IMR-90 (cell line): ENCODE results near the gene TOPORS. TPM values are rescaled to one million over a fixed set of nuclear protein-coding genes. Genes with fewer than 3 reads are reported as not detected.

Source experiments
- ATAC-seq: fragments of 200-7000 bp; cut with Tn5 transposase; 2 replicates; pipeline ENCODE4 v1.9.1; 2020; ENCODE audit warnings: low read depth, mild to moderate bottlenecking, moderate library complexity
- BruUV-seq: library from RNA; stranded (reverse); fragments of 400-500 nt; replicated peaks from 2 replicates; lab custom pipeline; 2021; lab: Mats Ljungman, UMichigan
- CTCF ChIA-PET: fragments of 300-600 bp; formaldehyde crosslinking; extraction: SDS; loops from one replicate; lab custom pipeline; 2021; ENCODE audit warnings: antibody characterized with exemption; lab: Yijun Ruan, JAX
- POLR2A ChIA-PET: fragments of 300-600 bp; sonication (Branson Sonifier 250); formaldehyde crosslinking; loops from one replicate; lab custom pipeline; 2022; ENCODE audit warnings: antibody characterized with exemption; ENCODE audit not compliant: unreplicated experiment; lab: Charles Lee
- DNase-seq: peaks from one replicate; pipeline ENCODE4 v3.0.0; 2013
- H2AFZ ChIP-seq: replicated peaks from 2 replicates; pipeline ENCODE3; 2013; ENCODE audit warnings: low read length, mild to moderate bottlenecking; ENCODE audit not compliant: poor library complexity
- H2AK5ac ChIP-seq: 2 replicates; pipeline ENCODE4 v1.6.1; 2013; ENCODE audit warnings: low read depth, low read length, inconsistent platforms
- H2AK9ac ChIP-seq: replicated peaks from 2 replicates; pipeline ENCODE3; 2013; ENCODE audit warnings: mild to moderate bottlenecking, low read depth, low read length, moderate library complexity; ENCODE audit not compliant: poor library complexity
- H2BK120ac ChIP-seq: 2 replicates; pipeline ENCODE4 v1.6.1; 2013; ENCODE audit warnings: low read depth, low read length, inconsistent platforms
- H2BK15ac ChIP-seq: 3 replicates; pipeline ENCODE4 v1.6.1; 2013; ENCODE audit warnings: low read depth, low read length, inconsistent platforms
- H2BK20ac ChIP-seq: 2 replicates; pipeline ENCODE4 v1.6.1; 2013; ENCODE audit warnings: low read depth, mild to moderate bottlenecking, inconsistent platforms, low read length, moderate library complexity
- H2BK5ac ChIP-seq: 2 replicates; pipeline ENCODE4 v1.6.1; 2013; ENCODE audit warnings: mild to moderate bottlenecking, low read depth, low read length, inconsistent platforms; ENCODE audit not compliant: poor library complexity, severe bottlenecking
- H3K14ac ChIP-seq: replicated peaks from 2 replicates; pipeline ENCODE4 v1.6.1; 2013; ENCODE audit warnings: low read depth, low read length, inconsistent platforms
- H3K18ac ChIP-seq: 2 replicates; pipeline ENCODE4 v1.6.1; 2013; ENCODE audit warnings: low read depth, low read length, control low read depth
- H3K23ac ChIP-seq: 2 replicates; pipeline ENCODE4 v1.6.1; 2013; ENCODE audit warnings: low read depth, low read length, inconsistent platforms
- H3K27ac ChIP-seq: 2 replicates; pipeline ENCODE4 v1.5.1; 2013; ENCODE audit warnings: mild to moderate bottlenecking, control low read depth, low read length; ENCODE audit not compliant: insufficient read depth
- H3K27me3 ChIP-seq: 2 replicates; pipeline ENCODE4 v1.6.1; 2013; ENCODE audit warnings: low read length; ENCODE audit not compliant: control insufficient read depth, insufficient read depth
- H3K36me3 ChIP-seq: 2 replicates; pipeline ENCODE4 v1.6.1; 2013; ENCODE audit warnings: low read length, mixed read lengths; ENCODE audit not compliant: control insufficient read depth, insufficient read depth
- H3K4ac ChIP-seq: 2 replicates; pipeline ENCODE4 v1.6.1; 2013; ENCODE audit warnings: low read depth, low read length, inconsistent platforms
- H3K4me1 ChIP-seq: 2 replicates; pipeline ENCODE4 v1.6.1; 2013; ENCODE audit warnings: low read length, mixed read lengths; ENCODE audit not compliant: control insufficient read depth, insufficient read depth
- H3K4me2 ChIP-seq: 2 replicates; pipeline ENCODE4 v1.6.1; 2013; ENCODE audit warnings: low read depth, mild to moderate bottlenecking, control low read depth, low read length, moderate library complexity
- H3K4me3 ChIP-seq: 2 replicates; pipeline ENCODE4 v1.5.1; 2013; ENCODE audit warnings: low read depth, mild to moderate bottlenecking, control low read depth, low read length, moderate library complexity; ENCODE audit not compliant: insufficient read depth
- H3K56ac ChIP-seq: 2 replicates; pipeline ENCODE4 v1.6.1; 2013; ENCODE audit warnings: low read length, inconsistent platforms; ENCODE audit not compliant: insufficient read depth; ENCODE audit errors: extremely low read depth
- H3K79me1 ChIP-seq, 2 experiments: 2 replicates each; pipeline ENCODE4 v1.6.1; 2013; ENCODE audit warnings: low read length in 2 of 2, inconsistent platforms in 1 of 2, low read depth in 1 of 2
- H3K9ac ChIP-seq: 2 replicates; pipeline ENCODE4 v1.6.1; 2013; ENCODE audit warnings: low read depth, low read length, control low read depth
- H3K9me1 ChIP-seq: 2 replicates; pipeline ENCODE4 v1.6.1; 2013; ENCODE audit warnings: low read length, inconsistent platforms; ENCODE audit not compliant: insufficient read depth
- H3K9me3 ChIP-seq: 2 replicates; pipeline ENCODE4 v1.6.1; 2013; ENCODE audit warnings: low read length; ENCODE audit not compliant: control insufficient read depth, insufficient read depth
- H4K20me1 ChIP-seq: 2 replicates; pipeline ENCODE4 v1.6.1; 2013; ENCODE audit warnings: low read length, inconsistent platforms; ENCODE audit not compliant: insufficient read depth
- H4K5ac ChIP-seq: 2 replicates; pipeline ENCODE4 v1.6.1; 2013; ENCODE audit warnings: mild to moderate bottlenecking, low read depth, low read length, control low read depth
- H4K8ac ChIP-seq, 2 experiments: 2 replicates each; pipeline ENCODE4 v1.6.1; 2013; ENCODE audit warnings: low read depth in 2 of 2, low read length in 2 of 2, control low read depth in 1 of 2, inconsistent platforms in 1 of 2
- H4K91ac ChIP-seq: 2 replicates; pipeline ENCODE4 v1.6.1; 2013; ENCODE audit warnings: low read depth, low read length, inconsistent platforms; ENCODE audit not compliant: insufficient read depth
- BHLHE40 ChIP-seq: fragments of 150-350 bp; IDR thresholded peaks from 2 replicates; pipeline ENCODE4 v1.6.1; 2016; ENCODE audit warnings: mild to moderate bottlenecking, low read depth, low read length
- CEBPB ChIP-seq: IDR thresholded peaks from 2 replicates; pipeline ENCODE4 v1.6.1; 2012; ENCODE audit warnings: low read depth, low read length, improper control_type of control experiment
- CHD1 ChIP-seq: IDR thresholded peaks from 2 replicates; pipeline ENCODE4 v1.6.1; 2012; ENCODE audit warnings: low read depth, low read length, improper control_type of control experiment
- FOS ChIP-seq: fragments of 150-350 bp; IDR thresholded peaks from 2 replicates; pipeline ENCODE4 v1.6.1; 2016; ENCODE audit warnings: low read depth, low read length
- MAFK ChIP-seq: IDR thresholded peaks from 2 replicates; pipeline ENCODE4 v1.6.1; 2012; ENCODE audit warnings: low read depth, low read length, improper control_type of control experiment
- MAZ ChIP-seq: IDR thresholded peaks from 2 replicates; pipeline ENCODE4 v1.6.1; 2012; ENCODE audit warnings: low read depth, mild to moderate bottlenecking, low read length, improper control_type of control experiment, moderate library complexity, borderline replicate concordance
- MXI1 ChIP-seq: IDR thresholded peaks from 2 replicates; pipeline ENCODE4 v1.6.1; 2012; ENCODE audit warnings: low read depth, mild to moderate bottlenecking, low read length, moderate library complexity, borderline replicate concordance
- NFE2L2 ChIP-seq: fragments of 150-350 bp; IDR thresholded peaks from 2 replicates; pipeline ENCODE4 v1.6.1; 2016; ENCODE audit warnings: low read depth, mild to moderate bottlenecking, low read length
- POLR2A ChIP-seq: IDR thresholded peaks from 2 replicates; pipeline ENCODE4 v1.6.1; 2012; ENCODE audit warnings: mild to moderate bottlenecking, low read depth, low read length
- RAD21 ChIP-seq: IDR thresholded peaks from 2 replicates; pipeline ENCODE4 v1.6.1; 2012; ENCODE audit warnings: low read length, improper control_type of control experiment
- RCOR1 ChIP-seq: IDR thresholded peaks from 2 replicates; pipeline ENCODE4 v1.6.1; 2012; ENCODE audit warnings: mild to moderate bottlenecking, low read length, improper control_type of control experiment; ENCODE audit not compliant: insufficient replicate concordance
- RFX5 ChIP-seq: IDR thresholded peaks from 2 replicates; pipeline ENCODE4 v1.8.0; 2012; ENCODE audit warnings: low read depth, mild to moderate bottlenecking, low read length, moderate library complexity
- SMC3 ChIP-seq: fragments of 150-350 bp; IDR thresholded peaks from 2 replicates; pipeline ENCODE4 v1.6.1; 2016; ENCODE audit warnings: low read depth, mild to moderate bottlenecking, antibody characterized with exemption, low read length, moderate library complexity
- WGBS, 2 experiments: methylation state at CpG; one replicate each; pipeline versions ENCODE4 v1.1.5 to v1.1.7; 2013; ENCODE audit warnings: missing lambda C conversion rate in 2 of 2; ENCODE audit not compliant: insufficient read length in 1 of 2; ENCODE audit errors: extremely low coverage in 2 of 2; 5-methylcytosine and 5-hydroxymethylcytosine counted together
- dilution Hi-C: fragments of 300-500 bp; cut with HindIII; formaldehyde crosslinking; loops from one replicate; pipeline ENCODE4 v1.14.3; 2018; ENCODE audit warnings: low sequenced_read_pairs; ENCODE audit not compliant: unreplicated experiment
- in situ Hi-C: fragments of 300-500 bp; cut with MboI; formaldehyde crosslinking; loops from 3 replicates; pipeline ENCODE4 v1.14.3; 2019; ENCODE audit warnings: low sequenced_read_pairs, inconsistent platforms, mixed read lengths
- intact Hi-C: fragments of 100-400 bp; cut with micrococcal nuclease; formaldehyde crosslinking; loops from 2 replicates; pipeline ENCODE4 v1.10.0; 2022
- polyA plus RNA-seq, 3 experiments: library from polyadenylated mRNA; depleted of rRNA; stranded (reverse); fragments of >200 nt; gene quantifications; 2 replicates each; pipeline ENCODE4 v1.2.3, GENCODE V29; 2012; ENCODE audit warnings: low replicate concordance in 1 of 3
- total RNA-seq: library from RNA; depleted of rRNA; stranded (reverse); fragments of >200 nt; gene quantifications from 2 replicates; pipeline ENCODE4 v1.2.3, GENCODE V29; 2012
- TF ChIP-seq, protein P1 (sequence below): fragments of 150-350 bp; IDR thresholded peaks from 2 replicates; pipeline ENCODE4 v1.6.1; 2017; ENCODE audit warnings: mild to moderate bottlenecking, antibody characterized with exemption, low read length, low read depth
- TF ChIP-seq, protein P2 (sequence below): conservative IDR thresholded peaks from 2 replicates; pipeline ENCODE4 v1.5.1; 2012; ENCODE audit warnings: mild to moderate bottlenecking, low read depth, low read length, improper control_type of control experiment
- TF ChIP-seq, protein P3 (sequence below): fragments of 150-350 bp; IDR thresholded peaks from 2 replicates; pipeline ENCODE4 v1.6.1; 2016; ENCODE audit warnings: low read depth, mild to moderate bottlenecking, low read length, moderate library complexity, borderline replicate concordance

The TOPORS gene
- total and polyA plus RNA-seq, 2 of the 4 experiments (the other 2 are of a cell fraction): 7.4 to 27.8 TPM

DNA sequence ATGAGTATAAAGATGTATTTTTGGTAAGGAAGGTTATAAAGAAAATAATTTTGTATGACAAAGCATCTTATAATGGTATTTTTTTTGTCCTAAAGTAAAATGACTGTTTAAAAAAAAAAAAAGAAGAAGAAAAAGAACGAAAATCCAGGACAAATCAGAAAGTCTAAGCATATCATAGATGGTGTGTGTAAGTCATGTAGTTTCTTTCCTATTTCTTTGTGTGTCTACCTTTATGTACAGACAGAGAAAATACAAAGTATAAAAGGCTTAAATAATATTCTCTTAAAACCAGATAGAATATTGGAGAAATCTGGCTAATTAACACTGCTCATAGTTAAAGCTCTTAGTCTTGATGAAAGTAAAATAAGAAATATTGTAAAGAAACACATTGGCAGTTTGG is 34.1 kb downstream of the TOPORS start:
- H2BK15ac ChIP-seq: no peak overlapping the region
- ChIA-PET CTCF (no interaction called here), POLR2A (no interaction called here)
- no peak overlapping the region for H3K9ac ChIP-seq
- ATAC-seq (no peak), DNase-seq (no peak)
- peaks cover 4% of the 10 kb centered on the region; the same call in 1 of the 2 replicates for H3K36me3 ChIP-seq
- H2BK120ac ChIP-seq: no peak overlapping the region
- H4K20me1 ChIP-seq: no peaks in the 10 kb centered on the region
- no peaks in the 10 kb centered on the region for H3K9me1 ChIP-seq
- no peak overlapping the region for H3K4me3 ChIP-seq
- no peak overlapping the region for H2BK20ac ChIP-seq
- H2AFZ ChIP-seq: no peak overlapping the region
- no peak for TF ChIP-seq MAZ
- no peak for TF ChIP-seq RAD21
- TF ChIP-seq CHD1: no peak
- TF ChIP-seq RCOR1: no peak
- TF ChIP-seq, protein P1, sequence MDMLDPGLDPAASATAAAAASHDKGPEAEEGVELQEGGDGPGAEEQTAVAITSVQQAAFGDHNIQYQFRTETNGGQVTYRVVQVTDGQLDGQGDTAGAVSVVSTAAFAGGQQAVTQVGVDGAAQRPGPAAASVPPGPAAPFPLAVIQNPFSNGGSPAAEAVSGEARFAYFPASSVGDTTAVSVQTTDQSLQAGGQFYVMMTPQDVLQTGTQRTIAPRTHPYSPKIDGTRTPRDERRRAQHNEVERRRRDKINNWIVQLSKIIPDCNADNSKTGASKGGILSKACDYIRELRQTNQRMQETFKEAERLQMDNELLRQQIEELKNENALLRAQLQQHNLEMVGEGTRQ: no peak
- TF ChIP-seq FOS: no peak
- TF ChIP-seq, protein P2, sequence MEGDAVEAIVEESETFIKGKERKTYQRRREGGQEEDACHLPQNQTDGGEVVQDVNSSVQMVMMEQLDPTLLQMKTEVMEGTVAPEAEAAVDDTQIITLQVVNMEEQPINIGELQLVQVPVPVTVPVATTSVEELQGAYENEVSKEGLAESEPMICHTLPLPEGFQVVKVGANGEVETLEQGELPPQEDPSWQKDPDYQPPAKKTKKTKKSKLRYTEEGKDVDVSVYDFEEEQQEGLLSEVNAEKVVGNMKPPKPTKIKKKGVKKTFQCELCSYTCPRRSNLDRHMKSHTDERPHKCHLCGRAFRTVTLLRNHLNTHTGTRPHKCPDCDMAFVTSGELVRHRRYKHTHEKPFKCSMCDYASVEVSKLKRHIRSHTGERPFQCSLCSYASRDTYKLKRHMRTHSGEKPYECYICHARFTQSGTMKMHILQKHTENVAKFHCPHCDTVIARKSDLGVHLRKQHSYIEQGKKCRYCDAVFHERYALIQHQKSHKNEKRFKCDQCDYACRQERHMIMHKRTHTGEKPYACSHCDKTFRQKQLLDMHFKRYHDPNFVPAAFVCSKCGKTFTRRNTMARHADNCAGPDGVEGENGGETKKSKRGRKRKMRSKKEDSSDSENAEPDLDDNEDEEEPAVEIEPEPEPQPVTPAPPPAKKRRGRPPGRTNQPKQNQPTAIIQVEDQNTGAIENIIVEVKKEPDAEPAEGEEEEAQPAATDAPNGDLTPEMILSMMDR: no peak
- TF ChIP-seq MXI1: no peak
- TF ChIP-seq RFX5: no peak
- TF ChIP-seq, protein P3, sequence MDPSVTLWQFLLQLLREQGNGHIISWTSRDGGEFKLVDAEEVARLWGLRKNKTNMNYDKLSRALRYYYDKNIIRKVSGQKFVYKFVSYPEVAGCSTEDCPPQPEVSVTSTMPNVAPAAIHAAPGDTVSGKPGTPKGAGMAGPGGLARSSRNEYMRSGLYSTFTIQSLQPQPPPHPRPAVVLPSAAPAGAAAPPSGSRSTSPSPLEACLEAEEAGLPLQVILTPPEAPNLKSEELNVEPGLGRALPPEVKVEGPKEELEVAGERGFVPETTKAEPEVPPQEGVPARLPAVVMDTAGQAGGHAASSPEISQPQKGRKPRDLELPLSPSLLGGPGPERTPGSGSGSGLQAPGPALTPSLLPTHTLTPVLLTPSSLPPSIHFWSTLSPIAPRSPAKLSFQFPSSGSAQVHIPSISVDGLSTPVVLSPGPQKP: no peak
- TF ChIP-seq CEBPB: no peak
- no peak for TF ChIP-seq BHLHE40
- no peak for TF ChIP-seq SMC3
- no peak for TF ChIP-seq MAFK
- no peak for TF ChIP-seq NFE2L2
- no peak for TF ChIP-seq POLR2A
- peaks cover 4% of the 10 kb centered on the region for H3K9me3 ChIP-seq
- no peak overlapping the region for H4K5ac ChIP-seq
- H3K23ac ChIP-seq: no peak overlapping the region
- no peaks in the 10 kb centered on the region for H3K27me3 ChIP-seq
- BruUV-seq: no TSS peak
- H3K4me2 ChIP-seq: no peak overlapping the region
- dilution Hi-C loops (no loop called here), in situ Hi-C loops (no loop called here), intact Hi-C loops (no loop called here)
- H3K14ac ChIP-seq: no peak overlapping the region
- H2AK5ac ChIP-seq: no peak overlapping the region
- no peak overlapping the region for H3K4ac ChIP-seq
- no peak overlapping the region for H3K27ac ChIP-seq
- H4K91ac ChIP-seq: no peak overlapping the region
- no peak overlapping the region for H3K56ac ChIP-seq
- no peak overlapping the region for H2BK5ac ChIP-seq
- H3K79me1 ChIP-seq: peaks cover 13% of the 10 kb centered on the region in 2 experiments
- H2AK9ac ChIP-seq: no peak overlapping the region
- H4K8ac ChIP-seq: no peak overlapping the region
- no peak overlapping the region for H3K18ac ChIP-seq
- H3K4me1 ChIP-seq: no peaks in the 10 kb centered on the region
- WGBS, 2 experiments: no CpG with 5 or more reads among the region's 1 CpG
